ENCODE results near the gene ZNF611.
"Not testable (repeated sequence)": the region's sequence is repeated elsewhere in the genome, so short reads cannot be mapped to it uniquely, and the experiment has no call there.

The ZNF611 gene

DNA sequence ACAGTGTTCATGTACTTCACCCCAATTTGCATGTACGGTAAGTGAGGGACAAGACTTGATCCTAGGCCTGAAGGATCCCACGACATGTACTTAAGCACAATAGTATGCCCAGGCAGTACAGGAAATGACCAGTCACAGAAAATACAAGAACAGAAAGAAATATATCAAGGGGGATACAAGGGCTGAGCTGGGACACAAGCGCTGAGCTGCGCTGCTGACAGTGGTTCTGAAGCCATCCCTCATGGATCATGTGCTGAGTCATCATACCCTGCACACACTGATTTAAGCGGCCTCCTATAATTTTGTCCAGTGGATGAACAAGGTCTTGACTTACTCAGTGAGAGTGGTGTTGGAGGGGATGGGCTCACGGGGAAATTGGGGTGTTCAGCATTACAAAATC is 59.6 kb downstream of the ZNF611 start:
- not testable (repeated sequence) for DNase-seq

DNA sequence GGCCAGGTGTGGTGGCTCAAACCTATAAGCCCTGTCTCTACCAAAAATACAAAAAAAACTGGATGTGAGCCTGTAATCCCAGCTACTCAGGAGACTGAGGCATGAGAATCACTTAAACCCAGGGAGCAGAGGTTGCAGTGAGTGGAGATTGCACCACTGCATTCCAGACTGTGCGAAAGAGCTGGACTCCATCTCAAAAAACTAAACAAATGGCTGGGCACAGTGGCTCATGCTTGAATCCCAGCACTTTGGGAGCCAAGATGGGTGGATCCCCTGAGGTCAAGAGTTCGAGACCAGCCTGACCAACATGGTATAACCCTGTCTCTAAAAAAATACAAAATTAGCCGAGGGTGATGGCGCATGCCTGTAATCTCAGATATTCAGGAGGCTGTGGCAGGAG is 61.8 kb downstream of the ZNF611 start:
- no peak for DNase-seq

DNA sequence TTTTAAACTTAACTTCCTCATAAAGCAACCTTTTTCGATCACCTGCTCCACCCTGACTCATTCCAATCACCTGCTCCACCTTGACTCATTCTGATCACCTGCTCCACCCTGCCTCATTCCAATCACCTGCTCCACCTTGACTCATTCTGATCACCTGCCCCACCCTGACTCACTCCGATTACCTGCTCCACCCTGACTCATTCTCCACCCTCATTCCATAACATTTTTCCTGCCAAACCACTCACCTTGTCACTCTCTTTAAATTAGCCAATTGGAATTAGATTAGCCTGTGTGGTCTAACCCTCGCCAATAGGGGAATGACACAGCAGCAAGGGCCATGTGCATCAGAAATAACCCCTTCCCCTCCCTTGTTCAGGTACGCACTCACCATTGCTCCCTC is 64.8 kb downstream of the ZNF611 start:
- no peak for DNase-seq

- no peak for DNase-seq
Observed at GRCh38 chr19:52669586-52669985, 65.3 kb downstream of the ZNF611 start.

- DNase-seq, result no peak
Observed at GRCh38 chr19:52667972-52668371, 66.9 kb downstream of the ZNF611 start.

- no peak for DNase-seq
Observed at GRCh38 chr19:52666506-52666905, 68.3 kb downstream of the ZNF611 start.

GRCh38 chr19:52665529-52665928 is 69.3 kb downstream of the ZNF611 start:
- no peak for DNase-seq

GRCh38 chr19:52665027-52665426 is 69.8 kb downstream of the ZNF611 start:
- DNase-seq, result no peak

DNA sequence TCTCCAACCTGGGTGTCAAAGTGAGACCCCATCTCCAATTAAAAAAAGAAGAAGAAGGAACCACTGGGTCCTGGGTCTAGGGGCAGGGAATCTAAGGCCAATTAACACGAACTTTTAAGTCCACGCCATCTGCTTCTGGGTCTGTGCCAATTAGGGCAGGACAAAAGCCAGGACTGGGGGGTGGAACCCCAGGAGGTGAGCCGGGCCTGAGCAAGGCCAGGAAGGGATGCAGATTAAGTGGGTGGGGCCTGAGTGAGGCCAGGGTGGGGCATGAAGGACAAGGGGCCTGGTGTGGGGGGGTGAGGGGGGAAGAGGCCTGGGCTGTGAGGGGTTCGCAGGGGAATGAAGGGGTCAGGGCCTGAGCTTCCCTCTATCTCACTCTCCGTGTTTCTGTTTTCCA is 70.4 kb downstream of the ZNF611 start:
- DNase-seq, result no peak

DNA sequence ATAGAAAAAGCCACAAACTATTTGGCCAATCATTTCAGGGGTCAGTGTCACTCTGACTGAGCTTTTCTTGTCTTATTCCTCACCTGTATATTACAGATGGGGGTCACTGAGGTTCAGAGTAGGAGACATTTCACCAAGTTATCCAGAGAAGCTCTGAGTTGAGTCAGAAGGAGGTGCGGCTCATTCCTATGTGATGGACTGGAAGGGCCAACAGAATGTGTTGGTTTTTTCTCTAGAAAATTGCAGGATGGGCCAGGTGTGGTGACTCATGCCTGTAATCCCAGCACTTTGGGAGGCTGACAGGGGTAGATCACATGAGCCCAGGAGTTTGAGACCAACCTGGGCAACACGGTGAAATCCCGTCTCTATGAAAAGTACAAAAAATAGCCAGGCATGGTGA is 72.2 kb downstream of the ZNF611 start:
- no peak for DNase-seq

DNA sequence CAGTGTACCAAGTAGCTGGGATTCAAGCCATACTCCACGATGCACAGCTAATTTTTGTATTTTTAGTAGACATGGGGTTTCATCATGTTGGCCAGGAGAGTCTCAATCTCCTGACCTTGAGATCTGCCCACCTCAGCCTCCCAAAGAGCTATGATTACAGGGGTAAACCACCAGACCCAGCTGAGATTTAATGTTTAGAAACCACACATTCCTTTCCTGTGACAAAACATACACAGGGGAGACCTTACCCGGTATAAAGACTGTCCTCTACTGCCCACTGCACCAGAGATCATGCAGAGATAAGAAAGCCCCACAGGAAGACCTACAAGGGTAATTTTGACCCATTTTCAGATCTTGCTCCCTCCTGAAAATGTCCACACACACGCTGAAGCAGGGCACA is 73.9 kb downstream of the ZNF611 start:
- DNase-seq, result no peak

DNA sequence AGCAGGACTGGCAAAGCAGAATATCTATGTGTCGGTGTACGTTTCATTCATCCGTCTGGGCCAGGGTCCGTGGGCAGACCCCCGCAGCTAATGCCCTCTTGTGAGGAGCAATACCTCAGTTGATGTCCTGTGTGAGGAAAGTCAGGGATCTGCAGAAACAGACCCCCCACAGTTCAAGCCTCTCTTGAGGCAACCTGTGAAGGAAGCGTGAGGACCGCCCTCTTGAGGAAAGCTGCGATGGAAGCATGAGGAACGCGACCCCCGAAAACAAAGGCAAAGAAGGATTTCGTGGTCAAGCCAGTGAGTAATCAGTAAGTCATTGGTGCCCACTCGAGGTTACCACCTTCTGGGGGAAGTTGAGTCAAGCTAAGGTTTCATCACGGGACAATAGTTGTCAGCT is 75.8 kb downstream of the ZNF611 start:
- DNase-seq, result no peak

GRCh38 chr19:52658595-52658994 is 76.2 kb downstream of the ZNF611 start:
- DNase-seq, result no peak

- no peak for DNase-seq
Observed at GRCh38 chr19:52653161-52653560, 81.7 kb downstream of the ZNF611 start.
